Activated CD4-positive, alpha-beta T cell treated with anti-CD3 and anti-CD28 coated beads, Interleukin-2, amount 50 U/mL, for 4 hours (primary cell): ENCODE measurements around the gene LAD1.
A peak's percentile ranks its signal among the peaks of the same experiment; 100 is the strongest.

Experiments used
- DNase-seq, 2 experiments: peaks; one replicate each; pipeline ENCODE4 v3.0.0-alpha.2; 2020

Gene LAD1

GRCh38 chr1:201391225-201391624 is 7.9 kb downstream of the LAD1 start:
- DNase-seq, result no peak

- DNase-seq, result no peak
Observed at GRCh38 chr1:201389051-201389450, 10.1 kb downstream of the LAD1 start.

DNA sequence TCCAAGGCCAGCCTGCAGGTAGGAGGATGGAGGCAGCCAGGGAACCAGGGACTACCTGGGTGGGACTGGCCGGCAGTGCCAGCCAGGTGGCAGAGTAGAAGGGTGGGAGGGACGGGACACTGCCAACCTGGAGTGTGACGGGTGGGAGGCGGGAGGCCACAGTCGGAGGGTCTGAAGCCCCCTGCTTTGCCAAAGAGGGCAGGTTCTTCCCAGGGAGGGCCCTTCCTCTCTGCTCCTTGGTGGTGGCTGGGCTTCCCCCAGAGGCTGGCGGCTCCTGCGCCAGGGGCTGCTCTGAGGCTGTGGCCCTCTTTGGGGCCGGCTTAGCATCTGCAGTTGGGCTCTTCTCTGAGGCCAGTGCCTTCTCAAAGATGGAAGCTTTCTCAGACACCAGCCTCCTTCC is 12.9 kb downstream of the LAD1 start:
- no peak for DNase-seq

DNA sequence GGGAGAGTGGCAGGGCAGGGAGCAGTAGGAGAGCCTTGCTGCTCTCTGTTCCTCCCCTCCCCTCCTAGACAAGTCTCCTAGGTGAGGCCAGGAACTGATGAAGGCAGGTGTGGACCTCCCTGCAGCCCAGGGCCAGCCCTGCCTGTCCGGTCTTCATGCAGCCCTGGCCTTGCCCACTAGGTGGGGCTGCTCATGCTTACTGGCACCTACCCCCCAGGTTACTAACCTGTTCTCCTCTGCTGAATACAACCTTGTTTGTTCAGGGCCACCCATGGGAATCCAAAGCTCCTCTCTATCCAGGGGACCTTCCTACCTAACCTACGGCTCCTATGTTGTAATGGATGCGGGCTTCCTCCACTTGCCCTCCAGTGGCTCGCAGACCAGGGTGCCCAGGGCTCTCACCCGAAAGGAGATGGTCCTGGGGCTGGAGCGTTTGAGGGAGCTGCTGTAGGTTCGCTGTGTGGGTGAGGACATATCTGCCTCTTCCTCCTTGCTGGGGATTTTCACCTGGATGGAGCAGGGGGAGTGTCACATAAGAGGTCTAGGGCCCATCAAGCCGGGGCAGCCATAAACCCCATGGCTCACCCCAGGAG is 13.7 kb downstream of the LAD1 start:
- DNase-seq, result peak in 1 of 2 experiments; percentile 11

GRCh38 chr1:201384406-201384782 is 14.7 kb downstream of the LAD1 start:
- no peak for DNase-seq

- DNase-seq, result no peak
Observed at GRCh38 chr1:201383647-201384405, 15.3 kb downstream of the LAD1 start.

DNA sequence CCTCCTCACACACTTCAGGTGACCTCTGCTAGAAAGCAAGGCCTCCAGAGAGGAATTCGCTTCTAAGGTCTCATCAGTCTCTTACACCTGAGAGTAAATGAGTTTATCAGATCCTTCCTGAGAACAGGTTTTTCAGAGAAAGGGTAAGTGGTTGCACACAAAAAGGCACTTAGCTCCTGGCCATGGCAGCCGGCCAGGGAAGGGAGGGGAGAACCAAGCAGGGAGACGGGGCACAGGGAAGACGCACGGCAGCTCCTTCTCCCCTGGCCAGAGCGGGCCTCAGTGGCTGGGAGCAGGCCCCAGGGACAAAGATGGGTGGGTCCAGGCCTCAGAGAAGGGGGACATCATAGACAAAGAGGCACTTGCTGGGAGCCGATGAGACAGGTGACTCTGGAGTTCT is 18.0 kb downstream of the LAD1 start:
- no peak for DNase-seq

GRCh38 chr1:201379733-201380242 is 19.3 kb downstream of the LAD1 start:
- no peak for DNase-seq

DNA sequence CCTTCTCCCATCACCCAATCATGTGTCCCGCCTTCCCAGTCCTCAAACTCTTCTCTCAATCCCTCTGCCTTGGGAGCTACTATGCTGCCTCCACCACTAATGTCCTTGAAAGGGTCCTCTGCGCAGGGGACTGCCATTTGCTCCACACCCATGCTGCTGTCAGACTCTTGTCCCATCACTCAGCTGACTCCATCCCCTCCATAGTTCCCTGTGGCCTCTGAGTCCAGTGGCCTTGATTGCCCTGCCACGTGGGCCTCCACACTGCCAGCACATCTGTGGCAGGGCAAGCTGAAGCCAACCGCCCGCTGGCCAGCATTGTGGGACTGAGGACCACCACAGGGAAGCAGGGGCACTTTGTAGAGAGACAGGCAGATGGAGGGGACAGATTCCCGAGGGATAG is 20.3 kb downstream of the LAD1 start:
- no peak for DNase-seq

DNA sequence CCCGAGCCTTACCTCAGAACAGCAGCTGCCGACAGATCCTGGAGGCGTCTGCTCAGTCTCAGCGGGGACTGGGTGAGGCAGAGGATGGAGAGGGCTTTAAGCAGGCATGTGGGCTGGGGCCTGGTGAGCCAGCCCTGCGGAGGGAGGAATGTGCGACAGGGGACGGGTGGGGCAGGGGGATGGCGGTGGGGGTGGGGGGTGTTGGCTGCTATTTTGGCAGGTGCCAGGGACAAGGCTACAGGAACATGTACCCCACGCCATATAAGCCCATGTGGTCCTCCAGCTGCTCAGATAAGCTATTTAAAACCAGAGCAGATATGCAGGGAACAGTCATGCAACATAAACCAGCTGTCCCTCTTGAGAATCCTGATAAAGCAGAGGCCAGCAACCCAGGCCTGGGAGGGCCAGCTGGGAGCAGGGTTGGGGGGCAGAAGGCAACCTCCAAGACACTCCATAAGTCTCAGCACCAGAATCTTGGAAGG is 21.5 kb downstream of the LAD1 start, which contains the start of gene TNNT2:
TNNT2 (minus strand) TSS at position 70 of the 482 bp plus-strand sequence. CDS start 4,426 bp downstream, outside the sequence.
- DNase-seq, result no peak

- DNase-seq, result no peak
Observed at GRCh38 chr1:201376464-201377374, 22.4 kb downstream of the LAD1 start.

DNA sequence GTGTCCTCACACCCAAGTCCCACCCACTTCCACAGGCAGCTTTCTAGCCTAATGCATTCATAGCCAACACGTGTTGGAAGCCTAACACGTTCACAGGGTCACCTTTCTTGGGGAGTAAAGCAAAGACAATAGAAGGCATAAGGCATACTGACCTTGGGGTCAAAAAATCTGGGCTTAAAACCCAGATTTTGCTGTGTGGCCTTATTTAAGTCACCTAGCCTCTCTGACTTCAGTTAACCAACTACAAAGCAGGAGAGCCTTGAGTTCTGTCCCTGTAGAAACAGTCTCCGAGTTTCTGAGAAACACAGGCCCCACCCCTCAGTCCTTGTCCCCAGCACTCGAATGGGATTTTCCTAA is 23.0 kb downstream of the LAD1 start:
- no peak for DNase-seq

DNA sequence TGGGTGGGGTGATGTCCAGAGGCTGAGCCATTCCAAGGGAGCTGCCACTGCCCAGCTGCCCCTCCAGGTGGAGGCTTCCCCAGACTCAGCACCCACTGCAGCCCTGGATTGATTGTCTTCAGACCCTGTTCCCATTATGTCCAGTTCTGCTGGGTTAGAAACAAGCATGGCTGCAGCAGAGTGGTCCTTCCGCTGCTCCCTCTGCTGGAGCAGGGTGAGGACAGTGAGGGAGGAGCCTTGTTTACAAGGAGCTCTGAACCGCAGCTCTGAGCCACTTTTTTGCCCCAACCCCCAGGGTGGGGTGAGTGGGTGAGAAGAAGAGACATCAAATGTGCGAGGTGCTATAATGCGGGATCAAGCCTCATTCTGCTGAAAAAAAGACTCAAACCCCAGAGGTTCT is 24.0 kb downstream of the LAD1 start:
- no peak for DNase-seq

DNA sequence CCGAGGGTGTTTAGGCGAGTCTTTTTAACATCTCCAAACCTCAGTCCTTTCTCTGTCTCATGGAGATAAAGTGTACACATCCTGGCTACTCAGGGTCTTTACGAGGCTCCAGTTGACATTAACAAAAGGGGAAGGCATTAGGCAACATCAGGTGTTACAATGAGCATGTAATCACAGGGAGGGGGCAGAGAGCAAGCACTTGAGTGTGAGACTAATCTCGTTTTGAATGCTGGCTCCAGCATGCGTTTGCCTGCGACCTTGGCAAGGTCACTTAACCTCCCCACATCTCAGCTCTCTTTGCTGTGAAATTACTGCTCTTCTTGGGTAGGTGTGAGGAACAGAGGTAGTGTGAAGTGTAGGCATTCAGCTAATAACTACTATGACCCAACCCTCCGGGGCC is 24.8 kb downstream of the LAD1 start:
- no peak for DNase-seq

- DNase-seq, result no peak
Observed at GRCh38 chr1:201371792-201372191, 27.3 kb downstream of the LAD1 start.

- no peak for DNase-seq
Observed at GRCh38 chr1:201371276-201371675, 27.8 kb downstream of the LAD1 start.

DNA sequence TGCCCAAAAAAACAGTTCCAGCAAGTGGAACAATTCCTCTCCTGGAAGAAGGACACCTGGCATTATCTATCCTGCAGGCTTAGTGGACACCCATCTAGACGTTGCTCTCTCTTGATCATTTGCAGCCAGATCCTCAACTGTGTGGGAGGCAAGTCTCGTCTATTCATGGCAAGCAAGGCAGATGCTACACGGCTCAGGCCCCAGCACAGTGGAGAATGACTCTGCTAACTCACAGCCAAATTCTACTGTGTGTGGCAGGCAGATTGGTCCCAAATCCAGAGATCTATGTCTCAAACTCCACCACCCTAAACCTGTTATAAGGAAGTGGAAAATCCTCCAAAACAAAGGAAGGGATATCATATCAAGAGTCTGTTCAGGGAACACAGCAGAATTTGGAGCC is 28.6 kb downstream of the LAD1 start:
- no peak for DNase-seq

DNA sequence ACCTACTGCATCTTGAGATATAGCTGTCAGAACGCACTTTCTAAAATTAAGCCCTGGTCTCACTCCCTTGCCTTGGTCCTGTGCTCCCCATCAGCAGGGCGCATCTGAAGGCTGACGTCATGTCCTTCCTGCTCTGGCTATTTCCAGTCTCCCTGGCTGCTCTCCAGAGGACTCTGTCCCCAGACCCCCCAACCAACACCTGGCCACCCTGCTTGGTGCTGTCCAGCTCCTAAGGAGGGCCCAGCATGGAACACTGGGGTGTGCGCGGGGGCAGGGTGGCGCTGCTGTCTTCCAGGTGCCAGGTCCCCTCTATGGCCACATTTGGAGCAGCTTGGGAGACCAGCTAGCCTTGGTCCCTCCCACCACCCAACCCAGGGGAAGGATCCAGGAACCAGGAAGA is 29.9 kb downstream of the LAD1 start:
- no peak for DNase-seq

GRCh38 chr1:201366696-201367095 is 32.4 kb downstream of the LAD1 start:
- no peak for DNase-seq

DNA sequence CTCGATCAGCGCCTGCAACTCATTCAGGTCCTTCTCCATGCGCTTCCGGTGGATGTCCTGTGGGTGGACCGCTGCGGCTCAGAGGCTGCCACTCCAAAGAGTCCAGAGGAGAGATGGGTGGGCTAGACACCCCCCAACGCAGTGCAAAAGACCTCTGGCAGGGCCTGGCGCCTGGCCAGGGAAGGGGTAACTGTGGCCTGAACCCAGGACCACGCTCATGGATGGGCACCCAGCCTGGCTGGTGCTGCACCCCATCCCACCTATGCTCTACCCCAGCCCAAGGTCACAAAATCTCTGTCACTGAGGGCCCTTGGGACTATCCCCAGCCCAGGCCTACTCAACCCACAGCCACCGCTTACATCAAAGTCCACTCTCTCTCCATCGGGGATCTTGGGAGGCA is 33.9 kb downstream of the LAD1 start:
- DNase-seq, result no peak

GRCh38 chr1:201364808-201365105 is 34.4 kb downstream of the LAD1 start:
- no peak for DNase-seq

- no peak for DNase-seq
Observed at GRCh38 chr1:201363467-201363866, 35.7 kb downstream of the LAD1 start.

DNA sequence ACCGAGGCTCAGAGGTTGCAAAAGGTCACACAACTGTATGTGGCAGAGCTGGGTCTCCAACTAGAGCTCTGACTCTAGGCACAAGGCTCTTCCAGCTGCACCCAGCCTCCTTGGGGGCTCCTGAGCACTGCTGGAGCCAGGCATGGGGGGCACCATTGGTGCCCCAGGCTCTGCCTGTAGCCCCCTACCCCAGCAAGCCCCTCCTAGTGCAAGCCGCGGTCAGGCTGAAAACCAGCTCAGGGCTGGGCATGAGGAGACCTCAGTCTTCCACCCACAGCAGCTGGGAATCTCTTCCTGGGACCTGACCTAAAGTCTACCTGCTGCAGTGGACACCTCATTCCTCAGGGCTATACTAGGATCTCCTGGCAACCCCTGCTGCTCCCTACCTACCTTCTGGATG is 36.2 kb downstream of the LAD1 start:
- no peak for DNase-seq
